H9 (cell line): Measurements from ENCODE around the gene TOGARAM1. TPM values are rescaled to one million over a fixed set of nuclear protein-coding genes. Genes with fewer than 3 reads are reported as not detected.

ENCODE experiments used
- DNase-seq: peaks from one replicate; pipeline ENCODE4 v3.0.0-alpha.2; 2017
- H2AFZ ChIP-seq: one replicate; pipeline ENCODE4 v1.6.1; 2013; ENCODE audit warnings: mild to moderate bottlenecking, low read length, control low read depth, moderate library complexity
- H2AK5ac ChIP-seq: 2 replicates; pipeline ENCODE4 v1.6.1; 2013; ENCODE audit warnings: low read length, control low read depth, mixed read lengths; ENCODE audit not compliant: insufficient read length
- H2BK120ac ChIP-seq: one replicate; pipeline ENCODE4 v1.6.1; 2013; ENCODE audit warnings: low read depth, mild to moderate bottlenecking, low read length, control low read depth, inconsistent platforms; ENCODE audit not compliant: poor library complexity, severe bottlenecking
- H2BK12ac ChIP-seq: 2 replicates; pipeline ENCODE4 v1.6.1; 2013; ENCODE audit warnings: low read length, control low read depth, mixed read lengths, low read depth; ENCODE audit not compliant: insufficient read length
- H2BK15ac ChIP-seq: 2 replicates; pipeline ENCODE4 v1.6.1; 2013; ENCODE audit warnings: low read depth, low read length, control low read depth
- H2BK20ac ChIP-seq: one replicate; pipeline ENCODE4 v1.6.1; 2013; ENCODE audit warnings: low read depth, mild to moderate bottlenecking, low read length, control low read depth, inconsistent platforms; ENCODE audit not compliant: poor library complexity, severe bottlenecking
- H2BK5ac ChIP-seq: 2 replicates; pipeline ENCODE4 v1.6.1; 2013; ENCODE audit warnings: low read length, control low read depth, mixed read lengths; ENCODE audit not compliant: insufficient read length
- H3K14ac ChIP-seq: 2 replicates; pipeline ENCODE4 v1.6.1; 2013; ENCODE audit warnings: low read length, control low read depth; ENCODE audit not compliant: insufficient read depth
- H3K18ac ChIP-seq: 2 replicates; pipeline ENCODE4 v1.6.1; 2013; ENCODE audit warnings: low read depth, mild to moderate bottlenecking, mixed read lengths, low read length, control low read depth; ENCODE audit not compliant: insufficient read length
- H3K23ac ChIP-seq: 2 replicates; pipeline ENCODE4 v1.6.1; 2013; ENCODE audit warnings: low read length, control low read depth, mixed read lengths, low read depth; ENCODE audit not compliant: insufficient read length
- H3K23me2 ChIP-seq: 2 replicates; pipeline ENCODE4 v1.6.1; 2013; ENCODE audit warnings: low read depth, mild to moderate bottlenecking, mixed read lengths, low read length, control low read depth; ENCODE audit not compliant: insufficient read length, poor library complexity, severe bottlenecking
- H3K27ac ChIP-seq: 2 replicates; pipeline ENCODE4 v1.5.1; 2013; ENCODE audit warnings: low read length, control low read depth, mixed read lengths, low read depth; ENCODE audit not compliant: insufficient read length
- H3K27me3 ChIP-seq: 2 replicates; pipeline ENCODE4 v1.6.1; 2013; ENCODE audit warnings: low read length, control low read depth, inconsistent platforms; ENCODE audit not compliant: insufficient read depth
- H3K4ac ChIP-seq: 2 replicates; pipeline ENCODE4 v1.6.1; 2013; ENCODE audit warnings: low read depth, mild to moderate bottlenecking, control low read depth, inconsistent platforms, low read length, moderate library complexity
- H3K4me1 ChIP-seq: 2 replicates; pipeline ENCODE4 v1.6.1; 2013; ENCODE audit warnings: low read length, control low read depth, inconsistent platforms; ENCODE audit not compliant: insufficient read depth
- H3K4me2 ChIP-seq: 2 replicates; pipeline ENCODE4 v1.6.1; 2013; ENCODE audit warnings: low read length, control low read depth, mixed read lengths; ENCODE audit not compliant: insufficient read length, insufficient read depth
- H3K56ac ChIP-seq: 2 replicates; pipeline ENCODE4 v1.6.1; 2013; ENCODE audit warnings: low read depth, mild to moderate bottlenecking, mixed read lengths, low read length, control low read depth; ENCODE audit not compliant: insufficient read length
- H3K79me1 ChIP-seq: 2 replicates; pipeline ENCODE4 v1.6.1; 2013; ENCODE audit warnings: low read depth, mild to moderate bottlenecking, moderate library complexity, low read length, control low read depth, inconsistent platforms; ENCODE audit not compliant: insufficient read depth, poor library complexity, severe bottlenecking
- H3K79me2 ChIP-seq: 2 replicates; pipeline ENCODE4 v1.6.1; 2013; ENCODE audit warnings: low read length, control low read depth, inconsistent platforms; ENCODE audit not compliant: insufficient read depth
- H3K9ac ChIP-seq: 2 replicates; pipeline ENCODE4 v1.6.1; 2013; ENCODE audit warnings: low read length, control low read depth, mixed read lengths; ENCODE audit not compliant: insufficient read length; ENCODE audit errors: extremely low read depth
- H3K9me3 ChIP-seq: one replicate; pipeline ENCODE4 v1.6.1; 2013; ENCODE audit warnings: low read depth, low read length, inconsistent platforms; ENCODE audit not compliant: control insufficient read depth
- H3T11ph ChIP-seq: one replicate; pipeline ENCODE4 v1.6.1; 2013; ENCODE audit warnings: mild to moderate bottlenecking, low read length, control low read depth, inconsistent platforms
- H4K20me1 ChIP-seq: one replicate; pipeline ENCODE4 v1.6.1; 2013; ENCODE audit not compliant: control insufficient read depth, insufficient read length, insufficient read depth
- H4K5ac ChIP-seq: 2 replicates; pipeline ENCODE4 v1.6.1; 2013; ENCODE audit warnings: low read depth, mild to moderate bottlenecking, mixed read lengths, low read length, control low read depth; ENCODE audit not compliant: insufficient read length
- H4K8ac ChIP-seq: replicated peaks from 2 replicates; pipeline ENCODE4 v1.6.1; 2013; ENCODE audit warnings: low read length, control low read depth, mixed read lengths, low read depth; ENCODE audit not compliant: insufficient read length
- H4K91ac ChIP-seq: 2 replicates; pipeline ENCODE4 v1.6.1; 2013; ENCODE audit warnings: low read depth, mild to moderate bottlenecking, moderate library complexity, mixed read lengths, low read length, control low read depth; ENCODE audit not compliant: insufficient read length
- H3K27ac Mint-ChIP-seq, 3 experiments: 2 replicates in 2 of 3; 3 replicates in 1 of 3; pipeline ENCODE4 v1.8.0; 2020 to 2021; ENCODE audit warnings: mixed read lengths in 3 of 3, mild to moderate bottlenecking in 1 of 3, moderate library complexity in 1 of 3
- H3K27me3 Mint-ChIP-seq: 2 replicates; pipeline ENCODE4 v1.8.0; 2021; ENCODE audit warnings: low read depth, mild to moderate bottlenecking, moderate library complexity, mixed read lengths
- H3K36me3 Mint-ChIP-seq, 3 experiments: 2 replicates in 2 of 3; 3 replicates in 1 of 3; pipeline ENCODE4 v1.8.0; 2020 to 2021; ENCODE audit warnings: low read depth in 3 of 3, mixed read lengths in 3 of 3; ENCODE audit not compliant: insufficient read depth in 1 of 3
- H3K4me1 Mint-ChIP-seq, 2 experiments: 2 replicates each; pipeline ENCODE4 v1.8.0; 2020; ENCODE audit warnings: mixed read lengths in 2 of 2
- H3K4me3 Mint-ChIP-seq, 2 experiments: 2 replicates in 1 of 2; 3 replicates in 1 of 2; pipeline ENCODE4 v1.8.0; 2020 to 2021; ENCODE audit warnings: mild to moderate bottlenecking in 2 of 2, mixed read lengths in 2 of 2, moderate library complexity in 1 of 2
- H3K9me3 Mint-ChIP-seq, 2 experiments: 2 replicates in 1 of 2; 3 replicates in 1 of 2; pipeline ENCODE4 v1.8.0; 2020; ENCODE audit warnings: mild to moderate bottlenecking in 2 of 2, mixed read lengths in 2 of 2, moderate library complexity in 1 of 2
- total RNA-seq: library from RNA; stranded (reverse); gene quantifications from 2 replicates; pipeline ENCODE4 v1.2.1, GENCODE V29; 2021
- TF ChIP-seq, protein P1 (sequence below): fragments of 200-600 bp; sonication (generic); conservative IDR thresholded peaks from 3 replicates; pipeline ENCODE4 v1.8.0; 2021; ENCODE audit warnings: antibody characterized with exemption, mild to moderate bottlenecking

Gene TOGARAM1
- total RNA-seq, 1 experiment from 2014 or later: 11.4 TPM

DNA sequence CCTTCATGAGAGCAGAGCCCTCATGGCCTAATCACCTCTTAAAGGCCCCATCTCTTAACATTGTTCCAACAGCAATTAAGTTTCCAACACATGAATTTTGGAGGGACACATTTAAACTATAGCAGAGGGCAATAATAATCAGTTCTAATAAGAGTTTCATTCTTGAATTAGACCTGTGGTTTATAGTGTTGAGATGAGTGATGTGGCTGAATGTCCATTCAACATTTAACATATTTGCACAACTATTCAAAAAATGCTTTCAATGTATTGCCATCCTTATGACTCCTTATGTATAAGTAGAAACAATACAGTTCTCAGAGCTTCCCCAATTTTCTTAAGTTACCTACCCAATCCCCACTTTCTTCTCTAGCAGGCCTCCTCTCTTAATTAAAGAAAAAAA lies 21.8 kb upstream of the TOGARAM1 start:
- Mint-ChIP-seq H3K4me3 (no peak overlapping the region), H3K9me3 (peaks cover 6 to 8% of the 10 kb centered on the region in 2 experiments; a peak in 4 of 5 replicates)
- no peak overlapping the region for H4K5ac ChIP-seq

More for the DNA sequence above, 21.8 kb upstream of the TOGARAM1 start:
- Histone ChIP-seq H3K56ac (no peak overlapping the region), H4K20me1 (no peaks in the 10 kb centered on the region), H4K91ac (no peak overlapping the region), H3K79me1 (no peaks in the 10 kb centered on the region), H3K4ac (no peak overlapping the region), H3K9ac (no peak overlapping the region), H2BK20ac (no peak overlapping the region), H3K14ac (no peak overlapping the region), H3K23me2 (no peaks in the 10 kb centered on the region), H2BK15ac (no peak overlapping the region), H2BK120ac (no peak overlapping the region), H4K8ac (no peak overlapping the region), H3K4me1 (no peaks in the 10 kb centered on the region), H3K23ac (no peak overlapping the region), H2AFZ (no peak overlapping the region), H2BK5ac (no peak overlapping the region), H3K79me2 (no peaks in the 10 kb centered on the region), H2BK12ac (no peak overlapping the region), H3T11ph (no peak overlapping the region), H3K27me3 (no peaks in the 10 kb centered on the region), H3K27ac (no peak overlapping the region), H3K4me2 (no peak overlapping the region), H3K18ac (no peak overlapping the region), H3K9me3 (no peaks in the 10 kb centered on the region), H2AK5ac (no peak overlapping the region)
- Mint-ChIP-seq H3K4me1 (no peaks in the 10 kb centered on the region), H3K36me3 (peaks cover 40 to 60% (median 49%) of the 10 kb centered on the region in 3 experiments), H3K27me3 (no peaks in the 10 kb centered on the region), H3K27ac (no peak overlapping the region)
- TF ChIP-seq, protein P1, sequence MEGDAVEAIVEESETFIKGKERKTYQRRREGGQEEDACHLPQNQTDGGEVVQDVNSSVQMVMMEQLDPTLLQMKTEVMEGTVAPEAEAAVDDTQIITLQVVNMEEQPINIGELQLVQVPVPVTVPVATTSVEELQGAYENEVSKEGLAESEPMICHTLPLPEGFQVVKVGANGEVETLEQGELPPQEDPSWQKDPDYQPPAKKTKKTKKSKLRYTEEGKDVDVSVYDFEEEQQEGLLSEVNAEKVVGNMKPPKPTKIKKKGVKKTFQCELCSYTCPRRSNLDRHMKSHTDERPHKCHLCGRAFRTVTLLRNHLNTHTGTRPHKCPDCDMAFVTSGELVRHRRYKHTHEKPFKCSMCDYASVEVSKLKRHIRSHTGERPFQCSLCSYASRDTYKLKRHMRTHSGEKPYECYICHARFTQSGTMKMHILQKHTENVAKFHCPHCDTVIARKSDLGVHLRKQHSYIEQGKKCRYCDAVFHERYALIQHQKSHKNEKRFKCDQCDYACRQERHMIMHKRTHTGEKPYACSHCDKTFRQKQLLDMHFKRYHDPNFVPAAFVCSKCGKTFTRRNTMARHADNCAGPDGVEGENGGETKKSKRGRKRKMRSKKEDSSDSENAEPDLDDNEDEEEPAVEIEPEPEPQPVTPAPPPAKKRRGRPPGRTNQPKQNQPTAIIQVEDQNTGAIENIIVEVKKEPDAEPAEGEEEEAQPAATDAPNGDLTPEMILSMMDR: no peak
- no peak for DNase-seq
